Naive thymus-derived CD4-positive, alpha-beta T cell (primary cell): ENCODE data around the gene EPHA10. TPM values are rescaled to one million over a fixed set of nuclear protein-coding genes. Genes with fewer than 3 reads are reported as not detected.
A peak's percentile ranks its signal among the peaks of the same experiment; 100 is the strongest.
"Not testable (repeated sequence)": the region's sequence is repeated elsewhere in the genome, so short reads cannot be mapped to it uniquely, and the experiment has no call there.

Experiments
- ATAC-seq: fragments of 150-1000 bp; cut with Tn5 transposase; 2 replicates; pipeline ENCODE4 v1.10.0; 2021; ENCODE audit warnings: mild to moderate bottlenecking, moderate library complexity
- CTCF ChIA-PET: fragments of 350-600 bp; sonication (Branson Sonifier 250); formaldehyde crosslinking; loops from one replicate; lab custom pipeline; 2021; ENCODE audit warnings: antibody characterized with exemption; lab: Charles Lee
- POLR2A ChIA-PET: fragments of 350-600 bp; sonication (Branson Sonifier 250); formaldehyde crosslinking; loops from one replicate; lab custom pipeline; 2021; ENCODE audit warnings: antibody characterized with exemption, inconsistent platforms; lab: Charles Lee
- DNase-seq, 9 donors: peaks; one replicate each; pipeline versions ENCODE4 v3.0.0 to v3.0.0-alpha.2; 2020 to 2022; ENCODE audit warnings: mixed read lengths in 1 of 9
- H3K27ac ChIP-seq: one replicate; pipeline ENCODE4 v1.7.0; 2013; ENCODE audit warnings: mild to moderate bottlenecking, low read depth, low read length, moderate library complexity
- H3K27me3 ChIP-seq, 2 donors: one replicate each; pipeline ENCODE4 v1.7.0; 2013; ENCODE audit warnings: low read length in 2 of 2, mild to moderate bottlenecking in 2 of 2, moderate library complexity in 2 of 2; ENCODE audit not compliant: control insufficient read depth in 2 of 2, insufficient read depth in 2 of 2
- H3K36me3 ChIP-seq, 3 experiments: 1 replicate in 2 of 3; 2 replicates in 1 of 3; pipeline ENCODE4 v1.7.0; 2013; ENCODE audit warnings: low read length in 3 of 3, mild to moderate bottlenecking in 3 of 3, moderate library complexity in 1 of 3; ENCODE audit not compliant: insufficient read depth in 3 of 3, control insufficient read depth in 2 of 3
- H3K4me1 ChIP-seq, 2 donors: one replicate each; pipeline ENCODE4 v1.7.0; 2013; ENCODE audit warnings: low read length in 2 of 2, mild to moderate bottlenecking in 2 of 2, moderate library complexity in 1 of 2; ENCODE audit not compliant: control insufficient read depth in 2 of 2, insufficient read depth in 2 of 2
- H3K4me3 ChIP-seq: 2 replicates; pipeline ENCODE4 v1.7.0; 2013; ENCODE audit warnings: mild to moderate bottlenecking, low read length
- H3K9me3 ChIP-seq, 3 experiments: 1 replicate in 2 of 3; 2 replicates in 1 of 3; pipeline ENCODE4 v1.7.0; 2013; ENCODE audit warnings: low read length in 3 of 3; ENCODE audit not compliant: control insufficient read depth in 2 of 3
- H3K27ac Mint-ChIP-seq, 9 donors: one replicate each; pipeline ENCODE4 v1.8.0; 2020 to 2022; ENCODE audit warnings: mixed read lengths in 9 of 9, mild to moderate bottlenecking in 8 of 9, moderate library complexity in 5 of 9, inconsistent platforms in 2 of 9
- H3K27me3 Mint-ChIP-seq, 5 donors: one replicate each; pipeline ENCODE4 v1.8.0; 2021 to 2022; ENCODE audit warnings: mixed read lengths in 5 of 5, mild to moderate bottlenecking in 1 of 5
- H3K36me3 Mint-ChIP-seq, 5 donors: one replicate each; pipeline ENCODE4 v1.8.0; 2020 to 2022; ENCODE audit warnings: mixed read lengths in 5 of 5, mild to moderate bottlenecking in 3 of 5, inconsistent platforms in 1 of 5
- H3K4me1 Mint-ChIP-seq, 7 donors: one replicate each; pipeline ENCODE4 v1.8.0; 2020 to 2022; ENCODE audit warnings: mixed read lengths in 7 of 7, mild to moderate bottlenecking in 3 of 7, inconsistent platforms in 1 of 7
- H3K4me3 Mint-ChIP-seq, 10 donors: one replicate each; pipeline ENCODE4 v1.8.0; 2020 to 2022; ENCODE audit warnings: mild to moderate bottlenecking in 10 of 10, mixed read lengths in 10 of 10, moderate library complexity in 6 of 10, inconsistent platforms in 2 of 10
- H3K9me3 Mint-ChIP-seq, 11 donors: one replicate each; pipeline ENCODE4 v1.8.0; 2020 to 2022; ENCODE audit warnings: mixed read lengths in 11 of 11, mild to moderate bottlenecking in 4 of 11, inconsistent platforms in 1 of 11, moderate library complexity in 1 of 11
- intact Hi-C, 2 donors: fragments of 100-400 bp; cut with micrococcal nuclease; formaldehyde crosslinking; loops; one replicate each; pipeline ENCODE4 v1.15.1; 2023
- polyA plus RNA-seq, 2 donors: library from polyadenylated mRNA; unstranded; fragments of 300-500 nt; fragmentation: Illumina TruSeq; gene quantifications; one replicate each; pipeline ENCODE4 v1.2.3, GENCODE V29; 2021
- total RNA-seq, 6 experiments: library from RNA in 5 of 6; stranded (reverse) in 5 of 6; gene quantifications; 1 replicate in 5 of 6; 2 replicates in 1 of 6; pipeline ENCODE4 v1.2.3 and lab custom pipeline; 2021 to 2026

EPHA10 gene
- total and polyA plus RNA-seq, 7 experiments from 2014 or later = 0.19 TPM; not detected in 6

DNA sequence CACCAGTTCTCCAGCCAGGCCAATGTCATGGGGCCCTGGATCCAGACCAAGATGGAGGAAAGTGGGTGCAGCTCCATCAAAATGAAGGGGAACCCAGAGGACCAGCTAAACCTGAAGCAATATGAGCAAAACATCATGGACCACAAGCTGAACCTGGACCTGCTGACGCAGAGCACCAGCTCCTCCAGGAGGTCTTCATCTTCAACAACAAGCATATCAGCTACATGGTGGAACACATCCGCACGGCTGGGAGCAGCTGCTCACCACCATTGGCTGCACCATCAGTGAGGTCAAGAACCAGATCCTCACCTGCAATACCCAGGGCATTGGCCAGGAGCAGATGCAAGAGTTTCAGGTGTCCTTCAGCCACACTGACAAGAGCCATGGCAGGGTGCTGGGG is 13.7 kb upstream of the EPHA10 start:
- H3K4me1 Mint-ChIP-seq = peaks cover 0 to 4% (median 0%) of the 10 kb centered on the region in 7 donors
- no peaks in the 10 kb centered on the region for H3K36me3 ChIP-seq
- no peak overlapping the region for H3K4me3 ChIP-seq
- no peak overlapping the region for H3K27ac Mint-ChIP-seq
- intact Hi-C loops = no loop called here
- DNase-seq (no peak), ATAC-seq (no peak)
- peaks cover 0 to under 1% (median 0%) of the 10 kb centered on the region in 11 donors for H3K9me3 Mint-ChIP-seq
- CTCF ChIA-PET = no interaction called here
- no peak overlapping the region for H3K27ac ChIP-seq
- H3K4me3 Mint-ChIP-seq = no peak overlapping the region
- no peaks in the 10 kb centered on the region for H3K9me3 ChIP-seq
- H3K27me3 ChIP-seq = no peaks in the 10 kb centered on the region
- no peaks in the 10 kb centered on the region for H3K36me3 Mint-ChIP-seq
- H3K27me3 Mint-ChIP-seq = peaks cover 0 to 23% (median 7%) of the 10 kb centered on the region in 5 donors
- POLR2A ChIA-PET = no interaction called here
- H3K4me1 ChIP-seq = no peaks in the 10 kb centered on the region

DNA sequence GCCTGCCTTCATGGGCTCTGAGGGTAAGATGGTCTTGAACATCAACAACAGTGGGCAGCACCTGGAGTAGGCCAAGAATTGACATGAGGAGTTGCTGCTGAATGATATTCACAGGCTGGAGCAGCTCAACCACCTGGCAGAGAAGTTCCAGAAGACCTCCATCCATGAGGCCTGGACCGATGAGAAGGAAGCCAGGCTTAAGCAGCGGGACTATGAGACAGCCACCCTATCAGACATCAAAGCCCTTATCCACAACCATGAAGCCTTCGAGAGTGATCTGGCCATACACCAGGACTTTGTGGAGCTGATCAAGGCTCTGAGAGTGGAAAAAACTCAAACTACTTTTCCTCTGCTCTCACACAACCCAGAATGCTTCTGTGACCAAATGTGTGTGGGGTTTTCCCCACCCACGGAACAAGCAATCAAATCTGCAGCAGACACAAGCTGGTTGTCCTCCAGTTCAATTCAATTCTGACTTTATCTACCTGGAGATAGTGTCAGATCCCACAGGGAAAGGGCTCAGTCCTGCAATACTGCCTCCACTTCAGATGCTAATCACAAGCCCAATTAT is 12.1 kb upstream of the EPHA10 start:
- Histone ChIP-seq H3K4me1 (no peaks in the 10 kb centered on the region), H3K9me3 (no peaks in the 10 kb centered on the region), H3K36me3 (no peaks in the 10 kb centered on the region), H3K4me3 (no peak overlapping the region), H3K27ac (no peak overlapping the region), H3K27me3 (no peaks in the 10 kb centered on the region)
- H3K27ac Mint-ChIP-seq = no peak overlapping the region
- H3K4me3 Mint-ChIP-seq = no peak overlapping the region
- ChIA-PET CTCF (interaction anchor here (0.6 kb wide), 1 partner anchor 10 kb away, joined by 5 read pairs; no protein-coding TSS in a partner anchor), POLR2A (no interaction called here)
- H3K27me3 Mint-ChIP-seq = peaks cover 5 to 35% (median 15%) of the 10 kb centered on the region in 5 donors
- DNase-seq = peak in 1 of 9 donors; percentile 46
- peaks cover 0 to 9% (median 0%) of the 10 kb centered on the region in 11 donors for H3K9me3 Mint-ChIP-seq
- peaks cover 0 to 4% (median 0%) of the 10 kb centered on the region in 7 donors for H3K4me1 Mint-ChIP-seq
- no peaks in the 10 kb centered on the region for H3K36me3 Mint-ChIP-seq
- ATAC-seq = no peak
- intact Hi-C loops = no loop called here

DNA sequence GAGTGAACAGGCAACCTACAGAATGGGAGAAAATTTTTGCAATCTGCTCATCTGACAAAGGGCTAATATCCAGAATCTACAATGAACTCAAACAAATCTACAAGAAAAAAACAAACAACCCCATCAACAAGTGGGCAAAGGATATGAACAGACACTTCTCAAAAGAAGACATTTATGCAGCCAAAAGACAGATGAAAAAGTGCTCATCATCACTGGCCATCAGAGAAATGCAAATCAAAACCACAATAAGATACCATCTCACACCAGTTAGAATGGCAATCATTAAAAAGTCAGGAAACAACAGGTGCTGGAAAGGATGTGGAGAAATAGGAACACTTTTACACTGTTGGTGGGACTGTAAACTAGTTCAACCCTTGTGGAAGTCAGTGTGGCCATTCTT is 6.5 kb upstream of the EPHA10 start:
- intact Hi-C loops, H3K27ac ChIP-seq, H3K4me3 Mint-ChIP-seq, H3K27me3 ChIP-seq, H3K4me3 ChIP-seq, DNase-seq, H3K36me3 ChIP-seq, ATAC-seq, H3K9me3 ChIP-seq, H3K36me3 Mint-ChIP-seq, H3K4me1 Mint-ChIP-seq, POLR2A ChIA-PET, H3K4me1 ChIP-seq, H3K27ac Mint-ChIP-seq, CTCF ChIA-PET: not testable (repeated sequence)
- Mint-ChIP-seq H3K27me3 (peaks cover 43 to 60% (median 52%) of the 10 kb centered on the region in 5 donors), H3K9me3 (peaks cover 0 to 11% (median 0%) of the 10 kb centered on the region in 11 donors)

DNA sequence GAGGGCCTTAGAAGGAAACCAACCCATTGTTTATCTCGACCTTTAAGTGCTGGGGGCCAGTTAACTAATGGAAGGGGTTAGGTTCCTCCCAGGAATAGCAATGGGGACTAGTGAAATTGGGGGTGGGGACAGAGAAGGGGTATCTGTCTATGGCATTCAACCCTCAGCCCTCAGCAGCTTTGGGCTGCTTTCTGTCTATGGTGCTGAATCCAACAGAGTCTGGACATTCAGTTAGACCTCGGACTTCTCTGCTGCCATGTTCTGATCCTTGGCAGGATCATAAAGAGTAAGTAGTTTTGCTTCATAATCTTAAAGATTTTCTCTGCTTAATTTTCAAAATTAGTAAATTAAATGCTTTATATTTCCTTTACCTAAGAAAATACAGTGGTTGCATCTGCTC is 2.6 kb upstream of the EPHA10 start:
- Mint-ChIP-seq H3K4me1 (peaks cover 4 to 22% (median 20%) of the 10 kb centered on the region in 7 donors), H3K36me3 (peaks cover 0 to 13% (median 3%) of the 10 kb centered on the region in 5 donors), H3K27me3 (peaks cover 67 to 83% (median 78%) of the 10 kb centered on the region in 5 donors), H3K4me3 (no peak overlapping the region), H3K9me3 (peaks cover 0 to 10% (median 2%) of the 10 kb centered on the region in 11 donors), H3K27ac (no peak overlapping the region)
- Histone ChIP-seq H3K4me3 (no peak overlapping the region), H3K36me3 (no peaks in the 10 kb centered on the region), H3K9me3 (no peaks in the 10 kb centered on the region), H3K27me3 (peaks cover 5 to 9% of the 10 kb centered on the region in 2 donors), H3K27ac (no peak overlapping the region), H3K4me1 (no peaks in the 10 kb centered on the region)
- DNase-seq = no peak
- POLR2A ChIA-PET = no interaction called here
- CTCF ChIA-PET = no interaction called here
- no peak for ATAC-seq
- intact Hi-C loops = no loop called here

DNA sequence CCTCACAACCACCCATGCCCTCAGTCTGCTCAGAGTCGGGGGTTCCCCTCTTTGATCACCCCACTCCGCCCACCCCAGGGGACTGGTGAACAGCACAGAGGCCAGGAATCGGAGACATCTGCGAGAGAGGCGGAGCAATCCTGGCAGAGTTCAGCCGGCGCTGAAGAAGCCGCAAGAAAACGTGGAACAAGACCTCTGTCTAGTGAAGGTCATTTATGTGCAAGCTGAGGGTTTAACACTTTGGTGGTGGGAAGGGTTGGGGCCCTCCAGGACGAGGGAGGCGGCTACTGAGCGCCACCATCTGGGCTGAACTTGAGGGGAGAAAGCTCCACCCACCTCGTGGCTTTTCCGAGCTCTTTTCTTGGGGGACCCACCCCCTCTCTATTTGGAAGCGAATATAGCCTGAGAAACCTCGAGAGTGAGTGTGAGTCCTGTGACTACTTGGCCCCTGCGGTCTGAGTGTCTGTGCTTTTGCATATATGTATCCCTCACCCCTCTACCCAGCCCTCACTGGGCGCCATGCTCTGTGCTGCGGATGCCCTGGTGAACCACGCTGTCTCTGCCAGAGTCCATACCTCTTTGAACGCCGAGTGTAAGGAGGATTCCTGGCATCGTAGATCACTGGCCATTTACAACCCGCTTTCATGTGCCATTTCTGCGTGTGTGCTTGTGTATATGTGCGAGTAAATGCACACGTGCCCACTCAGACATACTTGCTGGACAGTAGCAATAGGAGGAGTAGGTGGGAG is 1.2 kb upstream of the EPHA10 start:
- Histone ChIP-seq H3K27ac (no peak overlapping the region), H3K4me3 (no peak overlapping the region), H3K4me1 (no peaks in the 10 kb centered on the region), H3K36me3 (no peaks in the 10 kb centered on the region), H3K27me3 (peaks cover 5 to 9% of the 10 kb centered on the region in 2 donors), H3K9me3 (no peaks in the 10 kb centered on the region)
- Mint-ChIP-seq H3K27ac (no peak overlapping the region), H3K4me1 (peaks cover 4 to 22% (median 20%) of the 10 kb centered on the region in 7 donors), H3K27me3 (peaks cover 74 to 85% (median 80%) of the 10 kb centered on the region in 5 donors), H3K36me3 (peaks cover 0 to 13% (median 3%) of the 10 kb centered on the region in 5 donors), H3K9me3 (peaks cover 0 to 9% (median 2%) of the 10 kb centered on the region in 11 donors), H3K4me3 (peak overlapping the region in 8 of 10 donors; percentile 8 to 78 (median 38))
- ATAC-seq (no peak), DNase-seq (peak in 1 of 9 donors; percentile 29)
- CTCF ChIA-PET = no interaction called here
- intact Hi-C loops = loop anchor here in 1 of 2 donors (2.0 kb wide), 1 partner anchor 29 kb away; no protein-coding TSS in a partner anchor
- POLR2A ChIA-PET = no interaction called here

DNA sequence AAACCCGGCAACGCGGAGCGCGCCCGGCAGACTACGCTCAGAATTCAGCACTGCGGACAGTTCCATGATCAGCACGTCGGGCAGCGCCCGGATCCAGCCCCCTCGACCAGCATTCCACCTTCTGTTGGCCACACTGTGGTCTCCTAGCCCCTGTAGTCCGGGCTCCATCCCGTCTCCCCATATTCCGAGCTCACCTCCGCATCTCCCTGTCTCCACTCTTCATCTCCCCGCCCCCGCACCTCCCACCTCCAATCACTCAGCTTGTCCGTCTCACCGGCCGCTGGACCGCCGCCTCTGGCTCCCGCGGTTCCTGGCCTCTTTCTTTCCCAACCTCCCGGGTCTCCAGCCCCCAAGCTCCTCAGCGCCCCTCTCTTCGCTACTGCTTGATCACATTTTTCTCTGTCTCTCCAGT is 500 bp downstream of the EPHA10 start:
- Histone ChIP-seq H3K36me3 (no peaks in the 10 kb centered on the region), H3K4me1 (no peaks in the 10 kb centered on the region), H3K27ac (no peak overlapping the region), H3K4me3 (no peak overlapping the region), H3K27me3 (peaks cover 0 to 9% of the 10 kb centered on the region in 2 donors), H3K9me3 (no peaks in the 10 kb centered on the region)
- H3K4me3 Mint-ChIP-seq = peak overlapping the region in 4 of 10 donors; percentile 26 to 52 (median 46)
- no peak overlapping the region for H3K27ac Mint-ChIP-seq
- peaks cover 60 to 71% (median 68%) of the 10 kb centered on the region in 5 donors for H3K27me3 Mint-ChIP-seq
- H3K36me3 Mint-ChIP-seq = peaks cover 0 to 13% (median 3%) of the 10 kb centered on the region in 5 donors
- H3K4me1 Mint-ChIP-seq = peaks cover 4 to 22% (median 20%) of the 10 kb centered on the region in 7 donors
- DNase-seq (peak in 5 of 9 donors; percentile 11 to 62 (median 14)), ATAC-seq (no peak)
- peaks cover 0 to 9% (median 2%) of the 10 kb centered on the region in 11 donors for H3K9me3 Mint-ChIP-seq
- ChIA-PET CTCF (no interaction called here), POLR2A (no interaction called here)
- intact Hi-C loops = loop anchor here in 1 of 2 donors (2.0 kb wide), 1 partner anchor 30 kb away; no protein-coding TSS in a partner anchor
